H1 (cell line): ENCODE measurements around the gene HOXA10. TPM values are rescaled to one million over a fixed set of nuclear protein-coding genes. Genes with fewer than 3 reads are reported as not detected.

Experiments used
- CTCF ChIA-PET: fragments of 300-600 bp; sonication (Branson Sonifier 250); formaldehyde crosslinking; loops from one replicate; lab custom pipeline; 2021; ENCODE audit not compliant: partially characterized antibody; lab: Charles Lee
- POLR2A ChIA-PET: fragments of 300-600 bp; sonication (Branson Sonifier 250); formaldehyde crosslinking; loops from one replicate; lab custom pipeline; 2021; ENCODE audit warnings: inconsistent platforms; ENCODE audit not compliant: partially characterized antibody; lab: Charles Lee
- DNase-seq, 2 experiments: peaks; one replicate each; pipeline versions ENCODE4 v3.0.0 to v3.0.0-alpha.2; 2010 to 2022; ENCODE audit warnings: low spot score in 2 of 2, low read depth in 1 of 2, mixed read lengths in 1 of 2
- FAIRE-seq: peaks from 2 replicates; lab custom pipeline; 2011; peaks lifted over from hg19 to GRCh38; lab: Jason Lieb, UNC
- H2AFZ ChIP-seq: 2 replicates; pipeline ENCODE4 v1.8.1; 2012; ENCODE audit warnings: low read length, inconsistent platforms
- H2AK5ac ChIP-seq: 2 replicates; pipeline ENCODE4 v1.6.1; 2013; ENCODE audit warnings: low read depth, low read length
- H2BK120ac ChIP-seq: replicated peaks from 2 replicates; pipeline ENCODE3; 2013; ENCODE audit warnings: low read depth, low read length, inconsistent platforms
- H2BK12ac ChIP-seq: 2 replicates; pipeline ENCODE4 v1.6.1; 2013; ENCODE audit warnings: low read depth, low read length
- H2BK15ac ChIP-seq: 2 replicates; pipeline ENCODE4 v1.6.1; 2013; ENCODE audit warnings: low read length
- H2BK20ac ChIP-seq: 2 replicates; pipeline ENCODE4 v1.6.1; 2013; ENCODE audit warnings: low read length
- H2BK5ac ChIP-seq: 2 replicates; pipeline ENCODE4 v1.6.1; 2013; ENCODE audit warnings: low read depth, low read length
- H3K14ac ChIP-seq: 2 replicates; pipeline ENCODE4 v1.6.1; 2013; ENCODE audit warnings: inconsistent platforms; ENCODE audit not compliant: insufficient read length
- H3K18ac ChIP-seq: 2 replicates; pipeline ENCODE4 v1.6.1; 2013; ENCODE audit warnings: low read length; ENCODE audit errors: extremely low read depth
- H3K23ac ChIP-seq: 2 replicates; pipeline ENCODE4 v1.6.1; 2013; ENCODE audit warnings: inconsistent platforms; ENCODE audit not compliant: insufficient read length
- H3K23me2 ChIP-seq: 2 replicates; pipeline ENCODE4 v1.6.1; 2013; ENCODE audit warnings: low read depth, low read length
- H3K27ac ChIP-seq: 2 replicates; pipeline ENCODE4 v1.6.1; 2011; ENCODE audit warnings: low read depth, low read length, inconsistent platforms
- H3K27me3 ChIP-seq, 4 experiments: replicated peaks in 1 of 4; 1 replicate in 1 of 4; 2 replicates in 3 of 4; pipeline versions ENCODE4 v1.6.1 to v1.8.1; 2011 to 2013; ENCODE audit warnings: low read length in 3 of 4, mild to moderate bottlenecking in 3 of 4, inconsistent platforms in 2 of 4, mixed read lengths in 2 of 4, moderate library complexity in 1 of 4; ENCODE audit not compliant: control insufficient read depth in 3 of 4, insufficient read depth in 3 of 4; ENCODE audit errors: extremely low read depth in 1 of 4
- H3K36me3 ChIP-seq, 4 experiments: 2 replicates each; pipeline versions ENCODE4 v1.6.1 to v1.8.1; 2011 to 2013; ENCODE audit warnings: mild to moderate bottlenecking in 4 of 4, low read length in 3 of 4, moderate library complexity in 2 of 4, control low read depth in 1 of 4, inconsistent platforms in 1 of 4; ENCODE audit not compliant: insufficient read depth in 4 of 4, control insufficient read depth in 2 of 4
- H3K4ac ChIP-seq: replicated peaks from 2 replicates; pipeline ENCODE3; 2013; ENCODE audit warnings: low read length, low read depth, mixed read lengths, inconsistent platforms; ENCODE audit not compliant: insufficient read length
- H3K4me1 ChIP-seq, 4 experiments: replicated peaks in 1 of 4; 1 replicate in 1 of 4; 2 replicates in 3 of 4; pipeline versions ENCODE4 v1.6.1 to v1.8.1; 2011 to 2013; ENCODE audit warnings: low read length in 3 of 4, inconsistent platforms in 2 of 4, mixed read lengths in 1 of 4; ENCODE audit not compliant: insufficient read depth in 4 of 4, control insufficient read depth in 3 of 4
- H3K4me2 ChIP-seq, 2 experiments: 2 replicates each; pipeline versions ENCODE4 v1.6.1 to v1.8.1; 2011 to 2013; ENCODE audit warnings: low read depth in 2 of 2, low read length in 2 of 2, control low read depth in 1 of 2, inconsistent platforms in 1 of 2, mild to moderate bottlenecking in 1 of 2; ENCODE audit not compliant: insufficient read depth in 1 of 2
- H3K4me3 ChIP-seq, 4 experiments: fragments of 200-600, 300-600 bp in 1 of 4; sonication (generic), shearing (Covaris generic), sonication (Bioruptor Twin) in 1 of 4; 2 replicates each; pipeline versions ENCODE4 v1.5.1 to v1.8.1; 2011 to 2016; ENCODE audit warnings: low read length in 4 of 4, low read depth in 3 of 4, control low read depth in 2 of 4, inconsistent platforms in 2 of 4, mild to moderate bottlenecking in 2 of 4, mixed read lengths in 1 of 4, moderate library complexity in 1 of 4; ENCODE audit not compliant: insufficient read depth in 2 of 4; ENCODE audit errors: extremely low read depth in 1 of 4
- H3K56ac ChIP-seq: replicated peaks from 2 replicates; pipeline ENCODE3; 2013; ENCODE audit warnings: low read depth, mild to moderate bottlenecking, mixed read lengths, low read length, inconsistent platforms; ENCODE audit not compliant: insufficient read length
- H3K79me1 ChIP-seq: 2 replicates; pipeline ENCODE4 v1.6.1; 2013; ENCODE audit warnings: low read depth, low read length, control low read depth
- H3K79me2 ChIP-seq, 2 experiments: 2 replicates each; pipeline versions ENCODE4 v1.6.1 to v1.8.1; 2012 to 2013; ENCODE audit warnings: low read length in 2 of 2, mild to moderate bottlenecking in 2 of 2, inconsistent platforms in 1 of 2; ENCODE audit not compliant: insufficient read depth in 2 of 2, control insufficient read depth in 1 of 2
- H3K9ac ChIP-seq, 4 experiments: replicated peaks in 1 of 4; 1 replicate in 1 of 4; 2 replicates in 3 of 4; pipeline versions ENCODE4 v1.6.1 to v1.8.1; 2011 to 2013; ENCODE audit warnings: low read depth in 3 of 4, low read length in 3 of 4, control low read depth in 2 of 4, mild to moderate bottlenecking in 2 of 4, moderate library complexity in 2 of 4, inconsistent platforms in 1 of 4; ENCODE audit errors: extremely low read depth in 1 of 4
- H3K9me3 ChIP-seq, 2 experiments: 2 replicates each; pipeline versions ENCODE4 v1.6.1 to v1.8.1; 2012 to 2013; ENCODE audit warnings: mild to moderate bottlenecking in 2 of 2, moderate library complexity in 2 of 2, control low read depth in 1 of 2, inconsistent platforms in 1 of 2, low read depth in 1 of 2, low read length in 1 of 2, mixed read lengths in 1 of 2; ENCODE audit not compliant: insufficient read depth in 2 of 2
- H4K20me1 ChIP-seq, 2 experiments: replicated peaks in 1 of 2; 2 replicates each; pipeline versions ENCODE3 to v1.8.1; 2011 to 2013; ENCODE audit warnings: inconsistent platforms in 2 of 2, low read length in 2 of 2, mild to moderate bottlenecking in 1 of 2; ENCODE audit not compliant: insufficient read depth in 2 of 2, control insufficient read depth in 1 of 2
- H4K5ac ChIP-seq: 2 replicates; pipeline ENCODE4 v1.6.1; 2013; ENCODE audit warnings: low read length, low read depth, mixed read lengths, inconsistent platforms; ENCODE audit not compliant: insufficient read length
- H4K8ac ChIP-seq: 2 replicates; pipeline ENCODE4 v1.8.0; 2013; ENCODE audit warnings: mild to moderate bottlenecking, moderate library complexity, low read length, inconsistent platforms; ENCODE audit not compliant: insufficient read depth; ENCODE audit errors: extremely low read depth
- H4K91ac ChIP-seq: replicated peaks from 2 replicates; pipeline ENCODE3; 2013; ENCODE audit warnings: low read length, mixed read lengths, inconsistent platforms; ENCODE audit not compliant: insufficient read length
- GTF2F1 ChIP-seq: IDR thresholded peaks from 2 replicates; pipeline ENCODE4 v1.6.1; 2012; ENCODE audit warnings: low read depth, low read length, improper control_type of control experiment, borderline replicate concordance
- RAD21 ChIP-seq, 2 experiments: IDR thresholded peaks in 1 of 2; conservative IDR thresholded peaks in 1 of 2; 2 replicates each; pipeline ENCODE4 v1.6.1; 2011; ENCODE audit warnings: low read depth in 2 of 2, low read length in 2 of 2, improper control_type of control experiment in 1 of 2, inconsistent platforms in 1 of 2, mild to moderate bottlenecking in 1 of 2, moderate library complexity in 1 of 2
- SAP30 ChIP-seq: fragments of 300-600 bp; sonication (generic); IDR thresholded peaks from 2 replicates; pipeline ENCODE4 v1.7.1; 2012; ENCODE audit warnings: low read length, moderate library complexity, mild to moderate bottlenecking, inconsistent platforms; ENCODE audit not compliant: insufficient read depth, insufficient replicate concordance
- WGBS, 2 experiments: shearing (Covaris generic) in 1 of 2; methylation state at CpG; one replicate each; pipeline versions ENCODE4 v1.1.6 to v1.1.7; 2013 to 2015; ENCODE audit warnings: low lambda C conversion rate in 2 of 2, mixed read lengths in 2 of 2, inconsistent platforms in 1 of 2, low coverage in 1 of 2, missing lambda C conversion rate in 1 of 2; ENCODE audit not compliant: insufficient replicate concordance in 2 of 2, insufficient coverage in 1 of 2, insufficient read length in 1 of 2; ENCODE audit errors: extremely low coverage in 1 of 2, missing lambda C conversion rate in 1 of 2; 5-methylcytosine and 5-hydroxymethylcytosine counted together
- polyA plus RNA-seq, 7 experiments: library from polyadenylated mRNA; depleted of rRNA in 3 of 7; stranded (reverse) in 5 of 7; unstranded in 2 of 7; fragments of >200 nt in 5 of 7; fragments of 200-250 nt in 2 of 7; gene quantifications; 1 replicate in 5 of 7; 2 replicates in 1 of 7; 4 replicates in 1 of 7; pipeline versions ENCODE4 v1.2.1 to v1.2.3, GENCODE V29; 2011 to 2013; ENCODE audit warnings: missing spikeins in 2 of 7, mixed read lengths in 2 of 7
- total RNA-seq: library from RNA; stranded (reverse); fragmentation: NEBNext Ultra II Directional; extraction: Animal tissue kit (Norgen Biotek cat#: 25700); gene quantifications from 2 replicates; pipeline ENCODE4 v1.2.1, GENCODE V29; 2021
- TF ChIP-seq, protein P1 (sequence below): IDR thresholded peaks from 2 replicates; pipeline ENCODE4 v1.6.1; 2012; ENCODE audit warnings: low read length, inconsistent platforms

HOXA10 gene
- total and polyA plus RNA-seq, 2 of the 8 experiments (the other 6 are each of a cell fraction or from before 2014, with no cell fraction given) = not detected

GRCh38 chr7:27151341-27151930, 22.7 kb downstream of the HOXA10 start:
- H3K27me3 ChIP-seq = peaks cover 97 to 100% (median 100%) of the 10 kb centered on the region in 4 experiments
- no peak overlapping the region for H3K9ac ChIP-seq
- ChIA-PET POLR2A (interaction anchor here (1.9 kb wide), 1 partner anchor 8 kb away, joined by 5 read pairs; the partner anchor contains the start of gene HOXA5), CTCF (interaction anchor here (0.7 to 12.5 kb wide), 15 partner anchors 8 to 487 kb away, joined by 3 to 123 read pairs (median 4); partner anchors contain the start of genes HOXA1, HOXA5 and HOXA9)
- H3K9me3 ChIP-seq = peaks cover 0 to 7% of the 10 kb centered on the region in 2 experiments; a peak in 1 of 4 replicates
- H3K4me2 ChIP-seq = peak overlapping the region; percentile 10 to 58; a peak in 3 of 4 replicates
- peak overlapping the region in 3 of 4 experiments; percentile 19 to 45 (median 29); a peak in 4 of 8 replicates for H3K4me3 ChIP-seq
- H3K4ac ChIP-seq = no peak overlapping the region
- peak overlapping the region; percentile 48; the same call in 1 of the 2 replicates for H2AK5ac ChIP-seq
- H3K23me2 ChIP-seq = peaks cover 2% of the 10 kb centered on the region; the same call in 1 of the 2 replicates
- peaks cover 0 to 9% (median 0%) of the 10 kb centered on the region in 4 experiments; a peak in 1 of 8 replicates for H3K36me3 ChIP-seq
- FAIRE-seq (no peak), DNase-seq (peak in 1 of 2 experiments; percentile 52)
- H2BK20ac ChIP-seq = no peak overlapping the region
- peaks cover 0 to 8% (median 3%) of the 10 kb centered on the region in 4 experiments; a peak in 4 of 7 replicates for H3K4me1 ChIP-seq
- H4K20me1 ChIP-seq = peaks cover 30 to 47% of the 10 kb centered on the region in 2 experiments
- peak overlapping the region; percentile 14; the same call in 1 of the 2 replicates for H3K18ac ChIP-seq
- no peak overlapping the region for H3K56ac ChIP-seq
- H4K5ac ChIP-seq = no peak overlapping the region
- no peak overlapping the region for H3K23ac ChIP-seq
- no peak overlapping the region for H4K91ac ChIP-seq
- H2AFZ ChIP-seq = no peak overlapping the region
- no peak overlapping the region for H4K8ac ChIP-seq
- H3K14ac ChIP-seq = no peak overlapping the region
- no peak overlapping the region for H3K27ac ChIP-seq
- H3K79me1 ChIP-seq = no peaks in the 10 kb centered on the region
- H2BK15ac ChIP-seq = no peak overlapping the region
- WGBS, 2 experiments = 13% methylated on average over 24 of the region's 27 CpGs; no CpG with 5 or more reads in 1 of the 2 experiments
- H2BK120ac ChIP-seq = no peak overlapping the region
- H3K79me2 ChIP-seq = no peaks in the 10 kb centered on the region
- no peak overlapping the region for H2BK5ac ChIP-seq
- 0 out of 2 replicates have a peak overlapping the region, but pooled peaks have one; percentile 80 for H2BK12ac ChIP-seq
- TF ChIP-seq SAP30 = no peak
- no peak for TF ChIP-seq GTF2F1
- TF ChIP-seq RAD21 (IDR thresholded peaks at IDR 0.05 in 1 of 2, conservative IDR thresholded peaks at IDR 0.05 in 1 of 2; ENCODE audit: low read depth in 2 of 2, low read length in 2 of 2) = no peak
- TF ChIP-seq, protein P1, sequence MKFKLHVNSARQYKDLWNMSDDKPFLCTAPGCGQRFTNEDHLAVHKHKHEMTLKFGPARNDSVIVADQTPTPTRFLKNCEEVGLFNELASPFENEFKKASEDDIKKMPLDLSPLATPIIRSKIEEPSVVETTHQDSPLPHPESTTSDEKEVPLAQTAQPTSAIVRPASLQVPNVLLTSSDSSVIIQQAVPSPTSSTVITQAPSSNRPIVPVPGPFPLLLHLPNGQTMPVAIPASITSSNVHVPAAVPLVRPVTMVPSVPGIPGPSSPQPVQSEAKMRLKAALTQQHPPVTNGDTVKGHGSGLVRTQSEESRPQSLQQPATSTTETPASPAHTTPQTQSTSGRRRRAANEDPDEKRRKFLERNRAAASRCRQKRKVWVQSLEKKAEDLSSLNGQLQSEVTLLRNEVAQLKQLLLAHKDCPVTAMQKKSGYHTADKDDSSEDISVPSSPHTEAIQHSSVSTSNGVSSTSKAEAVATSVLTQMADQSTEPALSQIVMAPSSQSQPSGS = no peak
